ENCODE measurements around the gene DDX51.
A peak's percentile ranks its signal among the peaks of the same experiment; 100 is the strongest.

The DDX51 gene, protein sequence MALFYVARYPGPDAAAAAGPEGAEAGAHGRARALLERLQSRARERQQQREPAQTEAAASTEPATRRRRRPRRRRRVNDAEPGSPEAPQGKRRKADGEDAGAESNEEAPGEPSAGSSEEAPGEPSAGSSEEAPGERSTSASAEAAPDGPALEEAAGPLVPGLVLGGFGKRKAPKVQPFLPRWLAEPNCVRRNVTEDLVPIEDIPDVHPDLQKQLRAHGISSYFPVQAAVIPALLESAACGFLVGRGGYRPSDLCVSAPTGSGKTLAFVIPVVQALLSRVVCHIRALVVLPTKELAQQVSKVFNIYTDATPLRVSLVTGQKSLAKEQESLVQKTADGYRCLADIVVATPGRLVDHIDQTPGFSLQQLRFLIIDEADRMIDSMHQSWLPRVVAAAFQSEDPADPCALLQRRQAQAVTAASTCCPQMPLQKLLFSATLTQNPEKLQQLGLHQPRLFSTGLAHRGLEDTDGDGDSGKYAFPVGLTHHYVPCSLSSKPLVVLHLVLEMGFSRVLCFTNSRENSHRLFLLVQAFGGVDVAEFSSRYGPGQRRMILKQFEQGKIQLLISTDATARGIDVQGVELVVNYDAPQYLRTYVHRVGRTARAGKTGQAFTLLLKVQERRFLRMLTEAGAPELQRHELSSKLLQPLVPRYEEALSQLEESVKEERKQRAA

DNA sequence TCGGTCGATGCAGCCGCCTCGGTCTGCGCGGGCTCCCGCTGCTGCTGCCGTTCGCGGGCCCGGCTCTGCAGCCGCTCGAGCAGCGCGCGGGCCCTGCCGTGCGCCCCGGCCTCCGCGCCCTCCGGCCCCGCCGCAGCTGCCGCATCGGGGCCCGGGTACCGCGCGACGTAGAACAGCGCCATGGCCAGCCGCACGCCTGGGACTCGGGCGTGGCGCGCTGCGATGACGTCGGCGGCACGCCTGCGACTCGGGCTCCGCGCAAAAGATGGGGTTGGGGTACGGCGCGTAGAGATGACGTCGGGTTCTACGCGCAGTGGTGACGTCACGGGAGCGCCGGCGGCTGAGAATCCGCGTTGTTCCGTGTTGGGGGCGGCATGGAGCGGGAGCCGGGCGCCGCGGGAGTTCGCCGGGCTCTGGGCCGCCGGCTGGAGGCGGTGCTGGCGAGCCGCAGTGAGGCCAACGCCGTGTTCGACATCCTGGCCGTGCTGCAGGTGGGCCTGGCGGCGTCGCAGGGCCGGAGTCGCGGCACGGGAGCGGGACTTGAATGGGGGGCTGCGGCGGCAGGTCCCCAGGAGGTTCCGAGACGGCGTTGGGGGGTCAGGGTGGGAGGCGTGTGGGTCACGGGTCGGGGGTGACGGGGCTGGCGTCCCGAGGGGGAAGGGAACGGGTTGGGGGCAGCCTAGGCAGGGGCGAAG is at the start of gene DDX51, which contains the start of gene NOC4L:
Gene DDX51, minus strand, starts transcription at position 205 of the 695 bp plus-strand sequence. Its CDS starts 23 bp downstream, at position 182.
Gene NOC4L, plus strand, starts transcription at position 343 of the 695 bp plus-strand sequence. Its CDS starts 32 bp downstream, at position 375.
- peak; percentile 99 for DNase-seq (ENCODE audit: low spot score)

DNA sequence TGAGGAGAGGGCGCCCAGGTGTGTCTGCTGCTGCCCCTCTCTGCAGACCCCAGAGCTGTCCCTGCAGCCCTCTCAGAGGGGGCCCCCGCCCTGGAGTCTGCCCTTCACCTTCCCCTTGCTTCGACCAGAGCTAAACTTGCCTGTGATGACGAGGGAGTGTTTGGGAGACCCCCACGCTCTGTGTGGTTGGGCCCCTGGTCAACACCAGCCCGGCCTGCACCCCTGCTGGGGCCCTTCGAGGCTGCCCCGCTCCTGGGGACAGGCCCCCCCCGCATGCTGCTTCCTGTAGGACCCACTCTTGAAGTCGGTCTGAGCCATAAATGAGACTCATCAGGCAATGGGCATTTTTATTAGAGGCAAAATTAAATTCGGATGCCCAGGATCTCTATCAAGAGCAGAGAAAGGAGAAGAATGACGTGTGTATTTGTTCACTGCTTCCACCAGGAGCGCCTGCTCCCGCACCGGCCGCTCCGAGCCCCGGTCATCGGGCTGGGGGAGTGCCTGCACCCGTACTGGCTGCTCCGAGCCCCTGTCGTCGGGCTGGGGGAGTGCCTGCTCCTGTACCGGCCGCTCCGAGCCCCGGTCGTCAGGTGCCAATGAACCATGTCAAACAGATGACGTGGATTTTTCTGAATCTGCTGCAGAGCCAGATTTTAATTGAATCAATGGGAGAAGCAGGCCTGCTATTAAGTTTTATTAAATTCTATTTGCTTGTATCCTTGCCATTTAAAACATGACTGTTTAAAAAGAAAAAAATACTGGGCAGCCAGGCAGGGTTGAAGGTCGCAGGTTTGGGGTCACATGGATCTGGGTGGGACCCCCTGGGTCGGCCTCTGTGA is 47.8 kb upstream of the DDX51 start:
- no peak for DNase-seq (ENCODE audit: low spot score)

DNA sequence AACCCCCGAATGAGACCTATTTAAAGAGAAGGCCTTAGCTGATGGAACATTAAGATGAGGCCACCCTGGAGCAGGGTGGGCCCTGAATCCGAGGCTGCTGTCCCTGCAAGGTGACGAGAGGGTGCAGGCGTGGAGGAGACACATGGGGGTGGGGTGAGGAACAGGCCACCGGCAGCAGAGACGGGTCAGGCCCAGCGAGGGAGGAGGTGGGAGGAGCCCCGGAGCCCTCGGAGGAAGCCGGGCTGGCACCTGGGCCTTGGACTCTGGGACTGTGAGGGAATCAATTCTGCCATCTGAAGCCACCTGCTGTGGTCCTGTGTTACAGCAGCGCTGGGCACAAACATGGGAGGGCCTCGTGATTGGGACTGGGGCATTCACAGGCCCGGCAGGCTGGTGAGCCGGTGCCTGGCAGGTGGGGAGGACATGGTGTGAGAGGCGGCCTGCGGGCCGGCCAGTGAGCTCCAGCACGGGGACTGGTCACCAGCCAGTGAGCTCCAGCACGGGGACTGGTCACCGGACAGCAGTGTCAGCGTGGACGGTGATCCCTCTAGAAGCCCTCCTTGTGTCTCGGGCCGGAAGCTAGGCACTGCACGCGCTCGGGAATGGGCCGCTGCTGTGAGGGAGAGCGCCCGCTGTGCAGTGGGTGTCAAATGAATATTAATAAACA is 46.8 kb upstream of the DDX51 start:
- no peak for DNase-seq (ENCODE audit: low spot score)

DNA sequence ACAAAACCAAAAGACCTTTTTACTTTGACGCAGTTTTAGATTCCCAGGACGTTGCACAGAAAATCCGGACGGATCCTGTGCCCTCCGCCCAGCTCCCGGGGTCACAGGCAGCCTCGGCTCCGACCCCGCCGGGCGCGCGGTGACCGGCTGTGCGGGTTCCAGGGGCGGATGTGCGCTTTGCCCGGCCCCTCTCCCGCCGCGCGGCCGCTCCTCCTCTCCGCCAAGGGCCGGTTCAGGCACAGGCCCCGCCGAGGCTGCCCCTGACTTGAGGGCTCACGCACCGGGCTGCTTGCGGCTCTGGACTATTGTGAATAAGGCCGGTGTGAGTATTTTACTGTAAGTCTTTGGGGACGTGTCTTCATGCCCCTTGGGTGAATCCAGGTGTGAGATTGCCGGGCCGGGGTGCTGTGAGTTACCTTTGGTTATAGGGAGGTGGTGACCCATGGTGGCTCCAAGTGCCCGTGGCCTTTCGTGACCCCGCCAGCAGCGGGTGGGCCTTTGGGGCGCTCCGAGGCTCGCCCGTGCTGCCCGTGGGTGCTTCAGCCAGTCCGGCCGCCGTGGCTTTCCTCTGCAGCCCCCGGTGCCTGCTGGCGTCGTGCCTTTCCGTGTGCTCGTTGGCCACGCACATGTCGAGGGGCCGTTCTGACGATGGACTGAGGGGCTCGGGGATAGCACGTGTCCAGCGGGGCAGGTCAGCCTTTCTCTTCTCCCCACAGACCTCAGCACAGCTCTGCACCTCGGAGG is 46.1 kb upstream of the DDX51 start:
- DNase-seq (ENCODE audit: low spot score): peak; percentile 55

DNA sequence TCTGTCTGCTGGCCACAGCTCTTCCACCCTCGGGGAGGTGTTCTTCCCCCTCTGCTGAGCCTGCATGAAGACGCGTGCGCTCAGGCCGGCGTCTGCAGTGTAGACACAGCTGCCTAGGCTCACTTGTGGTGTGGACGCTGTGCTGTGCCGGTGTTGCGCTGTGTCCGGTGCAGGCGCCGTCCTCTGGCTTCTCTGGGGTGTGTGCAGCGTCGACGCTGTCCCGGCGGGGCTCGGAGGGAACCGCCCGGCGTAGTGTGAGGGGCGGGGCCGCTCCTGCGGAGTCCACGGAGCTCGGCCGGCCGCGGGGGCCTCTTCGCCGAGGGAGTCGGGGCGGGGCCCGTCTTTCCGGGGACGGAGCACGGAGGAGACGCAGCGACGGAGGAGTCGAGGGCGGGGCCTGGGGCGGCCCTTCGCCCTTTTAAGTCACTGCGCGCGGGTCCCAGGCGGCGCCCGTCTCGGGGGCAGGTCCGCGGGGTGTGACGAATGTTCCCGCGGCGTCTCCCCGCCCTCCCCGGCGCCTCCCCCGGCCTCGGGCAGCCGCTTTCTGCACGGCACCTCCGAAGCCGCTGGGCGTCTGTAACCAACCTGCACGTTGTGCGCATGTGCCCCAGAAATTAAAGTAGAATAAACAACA is 45.4 kb upstream of the DDX51 start:
- DNase-seq (ENCODE audit: low spot score): peak; percentile 96

DNA sequence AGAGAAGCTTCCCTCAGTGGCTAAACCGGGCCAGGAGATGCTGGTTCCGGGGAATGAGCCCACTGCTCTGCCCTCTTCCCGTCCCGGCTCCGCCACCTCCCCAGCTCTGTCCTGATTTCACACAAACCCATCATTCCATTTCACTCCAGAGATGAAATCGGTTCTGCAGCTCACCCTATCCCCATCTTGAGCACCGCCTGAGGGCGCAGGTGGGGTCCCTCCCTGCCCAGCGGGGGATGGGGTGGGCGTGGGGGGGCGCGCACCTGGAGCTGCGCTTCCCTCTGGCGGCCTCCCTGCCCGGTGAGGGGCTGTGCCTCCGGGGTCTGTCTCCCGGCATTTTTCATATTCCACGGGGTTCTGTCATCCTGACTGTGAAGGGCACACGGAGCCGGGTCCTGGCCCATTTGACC is 44.8 kb upstream of the DDX51 start:
- no peak for DNase-seq (ENCODE audit: low spot score)

DNA sequence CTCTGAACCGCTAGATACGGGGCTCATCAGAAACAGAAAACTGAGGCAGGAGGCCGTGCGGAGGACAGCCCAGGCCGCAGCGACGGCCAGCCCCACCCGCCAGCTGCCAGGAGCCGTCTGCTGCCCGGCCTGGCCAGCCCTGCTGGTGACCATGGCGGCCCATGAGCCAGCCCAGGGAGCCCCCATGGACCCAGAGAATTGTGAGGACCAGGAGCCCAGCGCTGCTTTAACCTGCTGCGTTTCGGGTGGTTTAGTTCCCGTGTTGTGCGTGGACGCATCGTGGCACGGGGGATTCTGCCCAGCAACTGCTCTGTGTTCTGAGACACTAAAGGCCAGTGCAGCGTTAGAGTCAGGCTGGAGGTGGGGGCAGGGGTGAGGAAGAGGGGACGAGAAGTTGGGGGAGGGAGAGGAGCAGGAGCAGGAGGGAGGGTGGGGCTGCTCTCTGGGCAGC is 44.4 kb upstream of the DDX51 start:
- no peak for DNase-seq (ENCODE audit: low spot score)

DNA sequence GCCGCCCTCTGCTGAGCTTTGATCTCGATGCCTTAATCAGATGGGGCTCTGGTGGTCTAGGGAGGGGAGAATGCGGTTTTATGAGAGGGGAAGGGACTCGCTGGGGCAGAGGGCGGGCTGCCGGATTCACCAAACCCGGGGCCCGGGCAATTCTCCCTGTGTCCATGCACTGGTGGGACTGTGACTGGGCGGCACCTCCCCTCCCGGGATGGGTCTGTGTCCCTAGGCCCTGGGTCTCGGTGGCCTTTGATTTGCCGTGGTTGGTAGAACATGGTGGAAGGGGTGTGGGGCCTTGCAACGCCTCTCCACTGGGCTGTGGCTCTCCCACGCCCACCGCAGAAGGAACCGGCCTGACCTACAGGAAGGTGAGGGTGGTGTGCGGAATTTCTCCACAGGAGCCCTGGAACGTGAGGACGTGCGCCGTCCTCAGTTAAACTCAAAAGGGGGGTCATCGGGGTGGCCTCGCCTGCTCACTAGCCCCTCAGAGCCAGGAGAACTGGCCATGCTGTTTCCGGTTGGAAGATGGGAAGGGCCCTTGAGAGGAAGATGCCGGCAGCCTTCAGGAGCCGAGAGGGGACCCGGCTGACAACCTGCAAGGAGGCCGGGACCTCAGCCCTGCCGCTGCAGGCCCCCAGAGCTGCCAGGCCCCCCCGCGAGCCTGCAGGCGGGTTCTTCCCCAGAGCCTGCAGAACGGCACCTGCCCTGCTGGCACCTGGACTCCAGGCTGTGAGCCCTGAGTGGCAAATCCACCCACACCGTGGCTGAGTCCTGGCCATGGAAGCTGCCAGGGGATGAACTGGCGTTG is 43.7 kb upstream of the DDX51 start:
- no peak for DNase-seq (ENCODE audit: low spot score)

DNA sequence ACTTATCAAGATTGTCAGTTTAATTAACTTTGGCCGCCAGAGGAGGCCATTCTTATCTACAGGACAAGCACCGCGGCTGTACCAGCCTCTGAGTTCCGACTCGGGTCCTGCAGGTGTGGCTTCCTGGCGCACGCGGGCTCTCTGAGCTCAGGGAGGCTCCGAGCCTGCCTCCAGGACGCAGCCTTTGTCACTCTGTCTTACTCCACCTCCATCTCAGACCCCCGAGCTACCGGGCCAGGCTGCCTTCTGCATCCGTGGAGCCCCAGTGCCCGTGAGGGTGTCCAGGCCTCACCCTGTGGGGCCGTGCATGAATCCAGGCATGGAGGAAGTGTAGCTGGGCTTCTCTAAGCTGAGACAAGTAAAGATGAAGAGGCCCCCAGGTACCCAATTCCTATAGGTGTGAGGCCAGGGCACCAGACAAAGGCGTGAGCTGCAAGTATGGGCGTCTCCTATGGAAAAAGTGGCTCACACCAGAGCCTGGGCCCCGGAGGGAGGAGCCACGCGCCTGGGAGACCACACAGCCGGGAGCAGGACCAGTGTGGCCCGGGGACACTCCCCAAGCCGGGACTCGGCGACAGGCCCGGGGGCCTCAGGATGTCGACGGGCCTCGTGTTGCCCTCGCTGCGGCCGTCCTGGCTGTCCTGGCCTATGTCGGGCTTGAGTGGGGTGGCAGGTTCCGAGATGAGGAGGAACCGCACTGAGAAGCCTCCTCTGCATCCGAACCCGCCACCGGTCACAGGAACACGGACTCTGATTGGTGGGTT is 42.9 kb upstream of the DDX51 start:
- DNase-seq (ENCODE audit: low spot score): no peak

DNA sequence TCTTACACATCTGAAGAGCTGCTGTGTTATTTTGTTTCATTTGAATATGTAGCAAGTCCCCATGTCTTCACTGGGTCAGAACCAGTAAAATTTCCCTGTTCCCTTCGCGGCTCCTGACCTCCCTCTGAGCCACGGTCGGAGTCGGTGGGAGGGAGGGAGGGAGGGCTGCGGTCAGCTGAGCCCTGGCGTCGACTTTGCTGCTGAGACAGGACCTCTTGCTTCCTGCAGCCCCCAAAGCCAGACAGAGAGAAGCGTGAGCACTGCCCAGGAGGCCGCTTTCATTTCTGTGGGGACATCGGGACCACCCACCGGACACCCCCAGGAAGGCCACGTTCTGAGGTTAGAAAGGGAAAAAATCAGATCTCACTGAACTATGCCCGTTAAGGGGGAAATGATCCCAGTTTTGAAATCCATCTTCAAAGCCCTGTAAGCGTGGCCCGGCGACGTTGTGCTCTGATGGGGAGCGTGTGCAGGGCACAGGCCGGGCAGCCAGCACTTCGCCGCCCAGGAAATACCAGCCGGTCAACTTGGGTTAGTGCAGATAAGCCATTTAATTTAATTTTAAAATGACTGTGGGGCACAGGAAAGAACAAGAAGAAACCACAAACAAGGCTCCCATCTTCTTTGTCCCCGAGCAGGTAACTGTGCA is 42.2 kb upstream of the DDX51 start:
- no peak for DNase-seq (ENCODE audit: low spot score)

DNA sequence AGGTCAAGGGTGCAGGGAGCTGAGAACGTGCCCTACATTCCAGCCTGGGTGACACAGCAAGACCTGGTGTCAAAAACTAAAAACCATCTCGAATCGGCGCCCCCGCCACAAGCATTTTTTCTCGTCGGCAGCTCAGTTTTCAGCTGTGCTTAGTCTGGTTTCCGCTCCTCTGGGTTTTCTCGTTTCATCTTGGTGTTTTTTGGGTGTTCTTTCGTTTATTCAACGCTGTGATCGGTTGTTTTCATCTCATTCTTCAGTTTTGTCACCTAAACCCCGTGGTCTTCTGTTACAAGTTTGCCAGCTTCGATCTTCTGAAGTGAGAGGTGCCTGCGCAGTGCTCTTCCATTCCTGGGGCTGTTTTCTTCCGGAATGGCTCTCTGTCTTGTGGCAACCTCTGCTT is 41.6 kb upstream of the DDX51 start:
- no peak for DNase-seq (ENCODE audit: low spot score)

DNA sequence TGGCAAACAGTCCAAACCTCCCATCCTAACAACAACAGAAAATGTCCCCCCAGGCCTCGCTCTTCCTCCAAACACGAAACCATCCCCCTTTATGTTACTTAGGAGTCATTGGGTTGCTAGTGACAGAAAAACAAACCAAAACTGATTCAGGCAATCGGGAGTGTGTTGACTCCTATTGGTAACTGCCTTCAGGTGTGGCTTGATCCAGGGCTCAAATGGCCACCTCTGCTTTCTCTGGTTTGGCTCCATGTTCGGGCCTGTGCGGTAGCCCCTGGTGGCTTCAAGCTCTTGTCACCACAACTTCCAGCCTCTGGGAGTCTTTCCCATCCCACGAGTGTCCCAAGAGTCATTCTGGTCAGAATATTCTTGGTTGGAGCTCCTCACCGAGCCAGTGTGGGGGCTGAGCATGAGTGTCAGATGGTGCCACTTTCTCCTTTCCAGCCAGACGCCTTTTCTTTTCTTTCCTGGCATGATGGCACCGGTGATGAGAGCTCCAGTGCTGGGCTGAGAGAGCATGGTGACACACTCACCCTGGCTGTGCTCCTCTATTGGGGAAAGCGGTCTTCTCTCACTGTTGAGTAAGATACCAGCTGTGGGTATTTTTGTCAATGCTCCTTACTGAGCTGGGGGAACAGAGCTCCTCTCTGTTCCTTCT is 38.7 kb upstream of the DDX51 start:
- no peak for DNase-seq (ENCODE audit: low spot score)

DNA sequence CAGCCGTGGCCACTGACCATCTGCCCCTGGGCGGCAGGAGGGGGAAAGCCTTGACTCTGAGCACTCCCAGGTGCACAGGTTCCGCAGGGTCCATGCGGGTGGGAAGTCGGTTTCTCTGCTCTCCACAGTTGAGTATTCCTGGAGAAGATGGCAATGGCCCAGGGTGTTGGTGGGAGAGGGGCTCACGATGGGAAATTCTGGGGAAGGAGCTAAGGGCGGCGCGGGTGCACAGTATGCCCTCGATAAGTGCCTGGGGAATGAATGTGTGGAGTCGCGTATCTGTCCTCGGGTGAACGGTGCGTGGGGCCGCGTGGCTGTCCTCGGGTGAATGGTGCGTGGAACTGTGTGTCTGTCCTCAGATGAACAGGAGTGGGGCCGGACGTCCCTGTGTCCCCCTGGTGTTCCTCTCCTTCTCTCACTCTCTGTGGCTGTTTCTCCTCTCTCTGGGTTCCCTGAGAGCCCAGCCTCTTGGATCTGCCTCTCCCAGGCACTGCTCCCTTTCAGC is 38.1 kb upstream of the DDX51 start:
- no peak for DNase-seq (ENCODE audit: low spot score)

DNA sequence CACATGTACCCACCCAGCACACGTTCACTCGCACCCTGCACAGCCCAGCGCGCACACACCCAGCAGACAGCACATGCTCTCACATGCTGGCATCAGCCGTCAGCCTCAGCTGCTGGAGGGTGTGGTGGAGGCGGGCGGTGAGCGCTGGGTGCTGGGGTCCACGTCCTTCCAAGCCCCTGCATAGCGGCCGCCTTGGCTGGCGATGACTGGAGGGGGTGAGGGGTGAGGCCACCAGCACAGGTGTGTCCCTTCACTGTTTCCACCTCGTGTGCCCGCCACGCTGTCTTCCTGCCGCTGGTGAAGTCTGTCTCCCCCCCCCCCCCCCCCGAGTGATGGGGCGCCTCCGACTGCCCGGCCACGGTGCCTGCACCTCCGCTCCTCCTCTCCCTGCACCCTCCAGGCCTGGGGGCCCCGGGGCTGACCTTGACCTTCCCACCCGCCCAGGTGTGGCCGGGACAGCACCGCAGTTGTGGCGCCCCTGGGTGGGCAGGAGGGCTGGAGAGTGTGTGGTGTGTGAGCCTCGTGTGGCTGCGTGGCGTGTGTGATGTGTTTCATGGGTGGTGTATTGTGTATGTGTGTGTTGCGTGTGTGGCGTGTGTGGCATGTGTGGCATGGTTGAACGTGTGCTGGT is 37.6 kb upstream of the DDX51 start:
- no peak for DNase-seq (ENCODE audit: low spot score)

DNA sequence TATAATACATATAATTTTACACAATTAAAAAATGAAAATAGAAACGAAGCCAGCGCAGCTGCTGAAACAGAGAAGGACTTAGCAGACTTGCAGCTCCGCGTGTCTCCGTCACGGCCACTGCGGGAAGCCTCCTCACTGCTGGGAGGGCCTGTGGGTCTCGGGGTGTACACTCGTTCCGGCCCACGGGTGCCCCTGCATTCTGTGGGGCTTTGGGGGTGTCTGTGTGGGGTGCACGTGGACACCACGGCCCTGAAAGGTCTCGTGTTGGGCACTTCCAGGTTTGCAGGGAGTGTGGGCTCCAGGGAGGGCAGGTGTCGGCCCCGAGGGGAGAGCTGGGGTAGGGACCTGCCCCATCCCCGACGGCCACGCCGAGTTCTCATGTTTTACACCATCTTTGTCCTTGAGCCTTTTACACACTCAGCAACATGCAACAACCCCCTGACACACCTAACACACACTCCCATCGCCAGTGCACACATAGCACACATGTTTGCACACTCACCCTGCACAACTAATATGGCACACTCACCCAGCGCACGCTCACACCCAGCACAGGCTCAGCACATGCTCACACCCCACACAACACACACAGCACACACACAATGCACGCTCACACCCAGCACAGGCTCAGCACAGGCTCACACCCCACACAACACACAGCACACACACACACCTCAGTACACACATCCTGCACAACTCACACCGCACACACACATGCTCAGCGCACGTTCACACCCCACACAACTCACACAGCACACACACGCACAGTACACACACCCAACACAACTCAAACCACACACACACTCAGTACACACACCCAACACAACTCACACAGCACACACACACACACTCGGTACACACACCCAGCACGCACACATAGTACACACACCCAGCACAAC is 36.8 kb upstream of the DDX51 start:
- DNase-seq (ENCODE audit: low spot score): no peak
